Natural killer cell (primary cell): ENCODE measurements around the gene TMEM94. TPM values are rescaled to one million over a fixed set of nuclear protein-coding genes. Genes with fewer than 3 reads are reported as not detected.
A peak's percentile ranks its signal among the peaks of the same experiment; 100 is the strongest.

Source experiments
- ATAC-seq, 3 donors: fragments of 150-1000 bp in 2 of 3; fragments of 200-7000 bp in 1 of 3; cut with Tn5 transposase; 1 replicate in 1 of 3; 2 replicates in 2 of 3; pipeline ENCODE4 v1.10.0; 2021; ENCODE audit warnings: mild to moderate bottlenecking in 2 of 3, moderate library complexity in 2 of 3
- DNase-seq, 2 donors: peaks; one replicate each; pipeline versions ENCODE4 v3.0.0 to v3.0.0-alpha.2; 2013 to 2021; ENCODE audit warnings: mixed read lengths in 1 of 2
- H3K27ac ChIP-seq: one replicate; pipeline ENCODE4 v1.5.1; 2013; ENCODE audit warnings: mild to moderate bottlenecking, low read length
- H3K27me3 ChIP-seq: one replicate; pipeline ENCODE4 v1.6.1; 2013; ENCODE audit warnings: low read length; ENCODE audit not compliant: control insufficient read depth, insufficient read depth
- H3K36me3 ChIP-seq: one replicate; pipeline ENCODE4 v1.6.1; 2013; ENCODE audit warnings: low read length; ENCODE audit not compliant: control insufficient read depth, insufficient read depth
- H3K4me1 ChIP-seq: one replicate; pipeline ENCODE4 v1.6.1; 2013; ENCODE audit warnings: low read length; ENCODE audit not compliant: control insufficient read depth, insufficient read depth
- H3K4me3 ChIP-seq: one replicate; pipeline ENCODE4 v1.5.1; 2013; ENCODE audit warnings: low read length
- H3K9me3 ChIP-seq: one replicate; pipeline ENCODE4 v1.6.1; 2013; ENCODE audit warnings: low read length; ENCODE audit not compliant: control insufficient read depth, insufficient read depth
- H3K27ac Mint-ChIP-seq, 2 donors: one replicate each; pipeline ENCODE4 v1.8.0; 2022; ENCODE audit warnings: mild to moderate bottlenecking in 2 of 2, mixed read lengths in 2 of 2, moderate library complexity in 1 of 2
- H3K27me3 Mint-ChIP-seq, 2 donors: one replicate each; pipeline ENCODE4 v1.8.0; 2022; ENCODE audit warnings: low read depth in 2 of 2, mixed read lengths in 2 of 2
- H3K36me3 Mint-ChIP-seq: one replicate; pipeline ENCODE4 v1.8.0; 2022; ENCODE audit warnings: mixed read lengths
- H3K4me1 Mint-ChIP-seq, 2 donors: one replicate each; pipeline ENCODE4 v1.8.0; 2022; ENCODE audit warnings: mixed read lengths in 2 of 2
- H3K4me3 Mint-ChIP-seq: one replicate; pipeline ENCODE4 v1.8.0; 2022; ENCODE audit warnings: mild to moderate bottlenecking, moderate library complexity, mixed read lengths
- H3K9me3 Mint-ChIP-seq, 2 donors: one replicate each; pipeline ENCODE4 v1.8.0; 2022; ENCODE audit warnings: mixed read lengths in 2 of 2
- WGBS: methylation state at CpG from one replicate; pipeline ENCODE4 v1.1.7; 2013; ENCODE audit warnings: missing lambda C conversion rate; ENCODE audit not compliant: insufficient coverage; 5-methylcytosine and 5-hydroxymethylcytosine counted together
- intact Hi-C: fragments of 100-400 bp; cut with micrococcal nuclease; formaldehyde crosslinking; loops from one replicate; pipeline ENCODE4 v1.14.2; 2022
- total RNA-seq, 4 donors: library from RNA; stranded (reverse); fragments of 120-200 nt in 1 of 4; gene quantifications; one replicate each; pipeline versions ENCODE4 v1.2.3 to v1.2.4, GENCODE V29; 2013 to 2022
- TF ChIP-seq, protein P1 (sequence below): fragments of 200-600 bp; IDR thresholded peaks from one replicate; pipeline ENCODE4 v1.8.0; 2022; ENCODE audit warnings: antibody characterized with exemption

TMEM94 gene
- 100 to 1,000 TPM in 2 of 3 donors, 10 to 100 TPM in 1; 84.4 to 142 (median 104) TPM for total RNA-seq
- total RNA-seq (2013), result 39.1 TPM

DNA sequence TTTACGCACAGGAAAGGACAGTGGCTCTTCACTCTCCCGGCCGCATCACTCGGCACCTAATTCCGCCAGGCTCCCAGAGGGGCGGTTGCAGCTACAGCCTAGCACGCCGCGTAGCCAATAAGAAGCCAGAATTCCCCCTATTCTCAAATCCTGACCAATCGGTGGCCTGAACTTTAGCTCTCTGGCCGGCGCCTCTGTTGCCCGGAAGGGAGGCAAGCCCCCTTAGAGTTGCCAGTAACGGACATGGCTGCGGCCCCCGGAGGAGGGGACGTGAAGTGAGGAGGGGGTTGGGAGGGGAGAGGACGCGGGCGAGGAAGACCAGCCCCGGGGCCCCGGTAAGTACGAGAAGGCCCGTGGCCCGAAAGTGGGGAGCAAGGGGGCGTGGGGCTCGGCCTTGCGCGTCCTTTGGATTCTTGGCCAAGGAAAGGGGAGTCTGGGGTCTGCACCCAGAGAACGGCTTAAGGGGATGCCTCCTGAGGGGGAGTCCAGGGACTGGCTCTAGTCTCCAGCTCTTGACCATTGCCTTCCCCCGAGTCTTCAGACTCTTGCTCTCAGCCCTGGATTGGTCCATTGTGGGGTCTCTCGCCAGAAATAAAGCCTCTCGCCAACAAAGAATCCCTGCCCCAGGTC, at the start of gene TMEM94:
TMEM94 (plus strand) TSS at position 219 of the 630 bp plus-strand sequence. CDS start 15,271 bp downstream, outside the sequence.
- Histone ChIP-seq H3K27ac (peak within 1 kb of the TSS; percentile 85), H3K36me3 (no peaks in the 10 kb centered on the region), H3K4me1 (peaks cover 35% of the 10 kb centered on the region), H3K9me3 (no peaks in the 10 kb centered on the region), H3K4me3 (peak within 1 kb of the TSS; percentile 89), H3K27me3 (no peaks in the 10 kb centered on the region)
- H3K36me3 Mint-ChIP-seq, result no peaks in the 10 kb centered on the region
- H3K27me3 Mint-ChIP-seq, result no peaks in the 10 kb centered on the region
- ATAC-seq, result peak; percentile 92 to 94 (median 93)
- TF ChIP-seq, protein P1, sequence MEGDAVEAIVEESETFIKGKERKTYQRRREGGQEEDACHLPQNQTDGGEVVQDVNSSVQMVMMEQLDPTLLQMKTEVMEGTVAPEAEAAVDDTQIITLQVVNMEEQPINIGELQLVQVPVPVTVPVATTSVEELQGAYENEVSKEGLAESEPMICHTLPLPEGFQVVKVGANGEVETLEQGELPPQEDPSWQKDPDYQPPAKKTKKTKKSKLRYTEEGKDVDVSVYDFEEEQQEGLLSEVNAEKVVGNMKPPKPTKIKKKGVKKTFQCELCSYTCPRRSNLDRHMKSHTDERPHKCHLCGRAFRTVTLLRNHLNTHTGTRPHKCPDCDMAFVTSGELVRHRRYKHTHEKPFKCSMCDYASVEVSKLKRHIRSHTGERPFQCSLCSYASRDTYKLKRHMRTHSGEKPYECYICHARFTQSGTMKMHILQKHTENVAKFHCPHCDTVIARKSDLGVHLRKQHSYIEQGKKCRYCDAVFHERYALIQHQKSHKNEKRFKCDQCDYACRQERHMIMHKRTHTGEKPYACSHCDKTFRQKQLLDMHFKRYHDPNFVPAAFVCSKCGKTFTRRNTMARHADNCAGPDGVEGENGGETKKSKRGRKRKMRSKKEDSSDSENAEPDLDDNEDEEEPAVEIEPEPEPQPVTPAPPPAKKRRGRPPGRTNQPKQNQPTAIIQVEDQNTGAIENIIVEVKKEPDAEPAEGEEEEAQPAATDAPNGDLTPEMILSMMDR, result no peak
- intact Hi-C loops, result no loop called here
- H3K9me3 Mint-ChIP-seq, result no peaks in the 10 kb centered on the region
- peaks cover 41 to 45% of the 10 kb centered on the region in 2 donors for H3K4me1 Mint-ChIP-seq
- peak; percentile 84 to 97 for DNase-seq
- under 1% methylated on average over 32 of the region's 33 CpGs for WGBS
- H3K4me3 Mint-ChIP-seq, result peak within 1 kb of the TSS; percentile 95
- H3K27ac Mint-ChIP-seq, result peak within 1 kb of the TSS; percentile 94 to 96

DNA sequence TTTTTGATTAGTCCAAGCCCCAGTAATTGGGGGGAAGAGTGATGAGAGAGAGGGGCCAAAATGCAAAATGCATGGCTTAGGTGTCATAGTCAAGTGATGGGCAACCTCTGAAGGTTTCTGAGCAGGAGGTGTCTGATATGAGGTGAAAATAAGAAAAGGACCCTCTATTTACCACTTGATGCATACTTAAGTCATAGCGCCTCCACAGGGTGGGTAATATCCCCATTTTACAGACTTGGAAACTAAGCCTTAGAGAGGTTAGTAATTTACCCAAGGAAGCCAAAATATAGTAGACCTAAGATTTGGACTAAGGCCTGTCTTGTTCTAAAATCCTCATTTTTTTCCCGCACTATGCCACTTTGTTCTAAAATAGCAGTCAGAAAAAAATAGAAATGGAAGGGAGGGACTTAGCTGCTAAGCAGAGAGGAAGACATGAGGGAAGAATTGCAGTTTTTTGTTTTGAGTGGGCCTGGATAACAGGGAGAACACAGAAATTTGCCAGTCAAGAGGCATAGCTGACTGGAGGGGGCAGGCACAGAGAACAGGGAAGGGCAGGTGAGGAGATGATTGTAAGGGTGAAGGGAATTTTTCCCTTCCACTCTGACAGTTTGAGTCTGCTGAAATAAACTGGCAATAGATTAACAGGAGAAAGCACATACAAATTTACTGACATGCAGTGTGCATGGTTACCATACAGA, 48.6 kb upstream of the TMEM94 start:
- no peaks in the 10 kb centered on the region for H3K9me3 ChIP-seq
- Mint-ChIP-seq H3K4me3 (no peak overlapping the region), H3K27ac (no peak overlapping the region), H3K4me1 (peaks cover 48 to 53% of the 10 kb centered on the region in 2 donors), H3K9me3 (no peaks in the 10 kb centered on the region), H3K36me3 (no peaks in the 10 kb centered on the region), H3K27me3 (peaks cover 0 to 2% of the 10 kb centered on the region in 2 donors)
- TF ChIP-seq, protein P1, result no peak
- H3K4me1 ChIP-seq, result peaks cover 32% of the 10 kb centered on the region
- no peaks in the 10 kb centered on the region for H3K36me3 ChIP-seq
- H3K27me3 ChIP-seq, result no peaks in the 10 kb centered on the region
- intact Hi-C loops, result no loop called here
- 100% methylated on average over 1 of the region's 2 CpGs for WGBS
- no peak for ATAC-seq
- no peak overlapping the region for H3K27ac ChIP-seq
- H3K4me3 ChIP-seq, result no peak overlapping the region
- DNase-seq, result no peak

DNA sequence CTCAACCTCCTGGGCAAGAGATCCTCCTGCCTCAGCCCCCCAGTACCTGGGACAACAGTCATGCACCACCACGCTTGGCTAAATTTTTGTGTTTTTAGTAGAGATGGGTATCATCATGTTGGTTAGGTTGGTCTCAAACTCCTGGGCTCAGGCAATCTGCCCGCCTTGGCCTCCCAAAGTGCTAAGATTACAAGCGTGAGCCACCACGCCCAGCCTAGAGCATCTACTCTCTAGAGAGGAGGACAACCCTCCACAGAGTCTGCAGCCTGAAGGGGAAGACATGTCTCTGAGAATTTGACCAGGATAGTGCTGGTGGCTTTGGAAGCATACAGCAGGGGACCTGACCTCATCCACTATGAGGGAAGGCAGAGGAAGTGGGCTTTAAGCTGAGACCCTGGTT, 46.3 kb upstream of the TMEM94 start:
- Histone ChIP-seq H3K4me1 (peaks cover 21% of the 10 kb centered on the region), H3K27me3 (no peaks in the 10 kb centered on the region), H3K36me3 (no peaks in the 10 kb centered on the region), H3K4me3 (no peak overlapping the region), H3K27ac (no peak overlapping the region), H3K9me3 (no peaks in the 10 kb centered on the region)
- Mint-ChIP-seq H3K4me3 (no peak overlapping the region), H3K36me3 (no peaks in the 10 kb centered on the region), H3K27ac (no peak overlapping the region), H3K9me3 (no peaks in the 10 kb centered on the region), H3K27me3 (peaks cover 0 to 2% of the 10 kb centered on the region in 2 donors), H3K4me1 (peaks cover 36 to 45% of the 10 kb centered on the region in 2 donors)
- TF ChIP-seq, protein P1, result no peak
- WGBS, result 82% methylated on average over 4 of the region's 4 CpGs
- ATAC-seq, result no peak
- no peak for DNase-seq
- intact Hi-C loops, result no loop called here
